Measurements from ENCODE around the gene CACNA1A. TPM values are rescaled to one million over a fixed set of nuclear protein-coding genes. Genes with fewer than 3 reads are reported as not detected.

CACNA1A gene
- total RNA-seq, 3 donors from 2014 or later = 2.3 to 10.1 (median 5.7) TPM

GRCh38 chr19:13505164-13505695, 1.0 kb downstream of the CACNA1A start:
- no peaks in the 10 kb centered on the region for H3K4me1 ChIP-seq (ENCODE audit: low read depth)
- no peak for TF ChIP-seq CTCF (IDR thresholded peaks at IDR 0.05)
- no peaks in the 10 kb centered on the region for H3K36me3 ChIP-seq (ENCODE audit: low read depth)
- no peak for DNase-seq
- intact Hi-C loops (cut with DNase I, micrococcal nuclease) = no loop called here
- ATAC-seq = no peak
- H3K4me3 ChIP-seq = no peak overlapping the region
- no peaks in the 10 kb centered on the region for H3K9me3 ChIP-seq

- H3K36me3 ChIP-seq (ENCODE audit: low read depth) = no peaks in the 10 kb centered on the region
- intact Hi-C loops (cut with DNase I, micrococcal nuclease) = no loop called here
- no peak for TF ChIP-seq CTCF (IDR thresholded peaks at IDR 0.05)
- DNase-seq (no peak), ATAC-seq (no peak)
- no peaks in the 10 kb centered on the region for H3K4me1 ChIP-seq (ENCODE audit: low read depth)
- no peak overlapping the region for H3K4me3 ChIP-seq
- H3K9me3 ChIP-seq = no peaks in the 10 kb centered on the region
Observed at GRCh38 chr19:13503570-13504235, 2.6 kb downstream of the CACNA1A start.

- no peak for TF ChIP-seq CTCF (IDR thresholded peaks at IDR 0.05)
- intact Hi-C loops (cut with DNase I, micrococcal nuclease) = no loop called here
- Histone ChIP-seq H3K9me3 (no peaks in the 10 kb centered on the region), H3K4me3 (no peak overlapping the region), H3K4me1 (ENCODE audit: low read depth) (no peaks in the 10 kb centered on the region), H3K36me3 (ENCODE audit: low read depth) (no peaks in the 10 kb centered on the region)
- ATAC-seq = no peak
- no peak for DNase-seq
Observed at GRCh38 chr19:13502231-13502630, 4.0 kb downstream of the CACNA1A start.

- no peak overlapping the region for H3K4me3 ChIP-seq
- intact Hi-C loops (cut with DNase I, micrococcal nuclease) = no loop called here
- TF ChIP-seq CTCF (IDR thresholded peaks at IDR 0.05) = no peak
- no peaks in the 10 kb centered on the region for H3K36me3 ChIP-seq (ENCODE audit: low read depth)
- no peak for ATAC-seq
- no peaks in the 10 kb centered on the region for H3K4me1 ChIP-seq (ENCODE audit: low read depth)
- H3K9me3 ChIP-seq = no peaks in the 10 kb centered on the region
- DNase-seq = no peak
Observed at GRCh38 chr19:13499692-13500091, 6.6 kb downstream of the CACNA1A start.

- Histone ChIP-seq H3K9me3 (no peaks in the 10 kb centered on the region), H3K4me1 (ENCODE audit: low read depth) (no peaks in the 10 kb centered on the region), H3K4me3 (no peak overlapping the region), H3K36me3 (ENCODE audit: low read depth) (no peaks in the 10 kb centered on the region)
- TF ChIP-seq CTCF (IDR thresholded peaks at IDR 0.05) = no peak
- no peak for ATAC-seq
- DNase-seq = no peak
- intact Hi-C loops (cut with DNase I, micrococcal nuclease) = no loop called here
Observed at GRCh38 chr19:13493516-13494310, 12.6 kb downstream of the CACNA1A start.

All from mucosa of descending colon (tissue), 3 donors.